Measurements from ENCODE around the gene LGALS9C. TPM values are rescaled to one million over a fixed set of nuclear protein-coding genes. Genes with fewer than 3 reads are reported as not detected.
"Not testable (repeated sequence)": the region's sequence is repeated elsewhere in the genome, so short reads cannot be mapped to it uniquely, and the experiment has no call there.

The LGALS9C gene
- total and polyA plus RNA-seq, 2 donors (not counting 1 experiment from before 2014, with no cell fraction given): 0.08 TPM; not detected in 1

DNA sequence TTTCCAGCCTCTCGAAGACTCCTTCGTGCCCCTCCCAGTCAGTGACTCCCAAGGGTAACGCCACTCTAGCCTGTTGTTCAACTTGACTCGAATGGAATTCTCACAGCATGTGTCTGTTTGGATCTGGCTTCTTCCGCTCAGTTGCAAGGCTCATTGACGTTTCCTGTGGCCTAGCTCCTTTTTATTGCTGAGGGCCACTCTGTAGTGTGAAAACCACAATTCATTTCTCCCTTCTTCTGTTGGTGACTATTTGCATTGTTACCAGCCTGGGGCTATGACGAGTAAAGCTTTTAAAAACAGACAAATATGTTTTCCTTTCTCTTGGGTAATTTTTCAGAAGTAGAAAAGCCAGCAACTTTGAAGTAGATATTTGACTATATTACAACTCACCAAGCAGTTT is 1.8 kb upstream of the LGALS9C start:
- H3K27ac ChIP-seq (ENCODE audit: insufficient read depth, low read length); H3K36me3 ChIP-seq (ENCODE audit: control insufficient read depth, insufficient read depth, low read length); H3K9me3 ChIP-seq (ENCODE audit: control insufficient read depth, insufficient read depth, low read depth, low read length); H2AFZ ChIP-seq (ENCODE audit: low read length); H3K9ac ChIP-seq (ENCODE audit: insufficient read depth, low read length); H3K4me2 ChIP-seq (ENCODE audit: extremely low read depth, insufficient read depth, low read length); H3K27me3 ChIP-seq (ENCODE audit: control insufficient read depth, insufficient read depth, low read length); H4K20me1 ChIP-seq (ENCODE audit: control insufficient read depth, extremely low read depth, insufficient read depth, low read length); H3K4me3 ChIP-seq (replicated peaks in 1 of 4; ENCODE audit: control extremely low read depth in 1 of 4, insufficient read depth in 1 of 4, low read depth in 3 of 4, low read length in 4 of 4); DNase-seq (ENCODE audit: low read depth in 2 of 2); H3K4me1 ChIP-seq (ENCODE audit: control insufficient read depth, extremely low read depth, insufficient read depth, low read length); H3K79me2 ChIP-seq (ENCODE audit: control insufficient read depth, insufficient read depth, low read length): not testable (repeated sequence)

DNA sequence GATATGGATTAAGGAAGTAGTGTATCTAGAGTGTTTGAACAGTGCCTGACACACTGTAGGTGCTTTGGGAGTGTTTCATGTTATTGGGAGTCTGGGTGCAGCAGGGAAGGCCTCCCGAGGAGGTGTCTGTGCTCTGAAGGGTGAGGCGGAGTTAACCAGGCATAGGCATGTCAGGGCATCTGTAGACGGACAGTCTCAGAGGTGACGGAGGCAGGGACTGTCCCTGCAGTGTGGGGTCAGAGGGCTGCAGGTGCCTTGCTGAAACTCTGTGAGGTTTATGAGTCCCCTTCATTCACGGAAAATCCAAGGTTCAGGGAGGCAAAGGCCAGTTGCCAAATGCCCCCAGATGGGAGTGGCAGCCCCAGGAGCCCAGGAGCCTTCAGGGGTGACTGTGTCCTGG is 778 bp downstream of the LGALS9C start:
- H3K9me3 ChIP-seq (ENCODE audit: control insufficient read depth, insufficient read depth, low read depth, low read length); H2AFZ ChIP-seq (ENCODE audit: low read length); H3K9ac ChIP-seq (ENCODE audit: insufficient read depth, low read length); H3K27ac ChIP-seq (ENCODE audit: insufficient read depth, low read length); H3K79me2 ChIP-seq (ENCODE audit: control insufficient read depth, insufficient read depth, low read length); H4K20me1 ChIP-seq (ENCODE audit: control insufficient read depth, extremely low read depth, insufficient read depth, low read length); H3K4me1 ChIP-seq (ENCODE audit: control insufficient read depth, extremely low read depth, insufficient read depth, low read length); H3K4me2 ChIP-seq (ENCODE audit: extremely low read depth, insufficient read depth, low read length); H3K27me3 ChIP-seq (ENCODE audit: control insufficient read depth, insufficient read depth, low read length); H3K36me3 ChIP-seq (ENCODE audit: control insufficient read depth, insufficient read depth, low read length); DNase-seq (ENCODE audit: low read depth in 2 of 2); H3K4me3 ChIP-seq (replicated peaks in 1 of 4; ENCODE audit: control extremely low read depth in 1 of 4, insufficient read depth in 1 of 4, low read depth in 3 of 4, low read length in 4 of 4): not testable (repeated sequence)

DNA sequence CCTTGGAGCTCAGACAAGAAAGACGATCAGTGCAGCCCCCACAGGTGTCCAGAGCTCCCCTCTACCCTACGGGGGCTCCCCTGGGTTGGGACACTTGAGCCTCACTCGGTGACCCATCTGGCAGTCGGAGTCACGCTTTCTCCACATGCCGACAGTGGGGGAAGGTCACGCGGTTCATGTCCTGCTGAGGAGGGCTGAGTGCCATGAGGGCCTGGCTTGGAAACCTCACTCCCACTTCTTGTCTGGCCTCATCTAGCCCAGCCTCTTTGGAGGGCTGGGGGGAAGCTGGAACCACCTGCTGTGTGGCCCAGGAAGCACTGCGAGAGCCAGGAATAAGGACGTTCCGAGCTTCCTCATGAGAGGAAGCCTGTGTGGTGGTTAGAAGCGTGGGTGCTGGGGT is 1.8 kb downstream of the LGALS9C start:
- not testable (repeated sequence) for H4K20me1 ChIP-seq (ENCODE audit: control insufficient read depth, extremely low read depth, insufficient read depth, low read length); H3K27ac ChIP-seq (ENCODE audit: insufficient read depth, low read length)

DNA sequence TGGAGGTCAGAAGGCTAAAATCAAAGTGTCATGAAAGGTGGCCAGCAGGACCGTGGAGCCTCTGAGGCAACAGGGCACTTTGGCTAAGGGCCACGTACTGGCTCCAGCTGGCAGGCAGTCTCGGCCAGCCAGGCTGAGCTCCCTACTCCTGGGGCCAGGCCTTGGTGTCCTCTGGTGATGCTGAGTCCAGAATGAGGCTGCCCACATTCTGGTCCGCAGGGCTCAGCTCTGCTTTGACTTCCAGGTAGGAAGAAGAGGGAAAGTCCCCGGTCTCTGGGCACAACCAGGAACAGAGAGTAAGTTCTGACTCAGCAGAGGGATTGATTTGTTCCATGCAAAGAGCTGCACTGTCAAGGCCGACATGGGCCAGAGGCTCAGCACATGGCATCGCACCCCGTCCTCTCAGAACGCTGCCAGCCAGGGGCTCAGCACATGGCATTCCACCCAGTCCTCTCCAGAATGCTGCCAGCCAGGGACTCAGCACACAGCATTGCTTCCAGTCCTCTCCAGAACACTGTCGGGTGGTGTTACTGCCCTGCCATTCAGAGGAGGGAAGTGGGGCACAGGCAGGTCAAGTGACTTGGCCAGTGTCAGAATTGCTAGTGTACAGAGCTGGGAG is 2.5 kb downstream of the LGALS9C start:
- not testable (repeated sequence) for H3K79me2 ChIP-seq (ENCODE audit: control insufficient read depth, insufficient read depth, low read length); DNase-seq (ENCODE audit: low read depth in 2 of 2); H3K4me3 ChIP-seq (replicated peaks in 1 of 4; ENCODE audit: control extremely low read depth in 1 of 4, insufficient read depth in 1 of 4, low read depth in 3 of 4, low read length in 4 of 4)

More for the DNA sequence above, 1.8 kb downstream of the LGALS9C start:
- not testable (repeated sequence) for H3K79me2 ChIP-seq (ENCODE audit: control insufficient read depth, insufficient read depth, low read length); H3K4me2 ChIP-seq (ENCODE audit: extremely low read depth, insufficient read depth, low read length); H3K36me3 ChIP-seq (ENCODE audit: control insufficient read depth, insufficient read depth, low read length); H3K4me1 ChIP-seq (ENCODE audit: control insufficient read depth, extremely low read depth, insufficient read depth, low read length); H3K9ac ChIP-seq (ENCODE audit: insufficient read depth, low read length); H3K27me3 ChIP-seq (ENCODE audit: control insufficient read depth, insufficient read depth, low read length); H2AFZ ChIP-seq (ENCODE audit: low read length); H3K4me3 ChIP-seq (replicated peaks in 1 of 4; ENCODE audit: control extremely low read depth in 1 of 4, insufficient read depth in 1 of 4, low read depth in 3 of 4, low read length in 4 of 4); DNase-seq (ENCODE audit: low read depth in 2 of 2); H3K9me3 ChIP-seq (ENCODE audit: control insufficient read depth, insufficient read depth, low read depth, low read length)

DNA sequence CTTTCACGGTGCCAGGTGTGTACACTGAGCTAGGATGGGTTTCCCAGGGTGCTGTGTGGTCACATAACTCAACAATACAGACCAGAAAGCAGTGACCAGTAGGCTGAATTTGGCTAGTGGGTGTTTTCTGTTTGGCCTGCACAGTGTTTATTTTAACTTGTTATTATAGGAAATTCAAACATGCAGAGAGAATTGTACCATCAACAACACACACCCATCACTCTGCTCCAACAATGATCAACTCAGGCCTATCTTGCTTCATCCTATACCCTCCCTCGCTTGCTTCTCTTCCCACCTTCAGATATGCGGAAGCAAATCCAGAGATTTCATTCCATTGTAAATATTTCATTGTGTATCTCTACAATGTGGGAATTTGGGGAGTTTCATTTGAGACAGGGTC is 5.2 kb downstream of the LGALS9C start:
- not testable (repeated sequence) for H3K4me2 ChIP-seq (ENCODE audit: extremely low read depth, insufficient read depth, low read length); H3K27ac ChIP-seq (ENCODE audit: insufficient read depth, low read length); H3K4me3 ChIP-seq (replicated peaks in 1 of 4; ENCODE audit: control extremely low read depth in 1 of 4, insufficient read depth in 1 of 4, low read depth in 3 of 4, low read length in 4 of 4); H3K79me2 ChIP-seq (ENCODE audit: control insufficient read depth, insufficient read depth, low read length); H2AFZ ChIP-seq (ENCODE audit: low read length); DNase-seq (ENCODE audit: low read depth in 2 of 2); H3K36me3 ChIP-seq (ENCODE audit: control insufficient read depth, insufficient read depth, low read length); H3K27me3 ChIP-seq (ENCODE audit: control insufficient read depth, insufficient read depth, low read length); H4K20me1 ChIP-seq (ENCODE audit: control insufficient read depth, extremely low read depth, insufficient read depth, low read length); H3K9me3 ChIP-seq (ENCODE audit: control insufficient read depth, insufficient read depth, low read depth, low read length); H3K4me1 ChIP-seq (ENCODE audit: control insufficient read depth, extremely low read depth, insufficient read depth, low read length); H3K9ac ChIP-seq (ENCODE audit: insufficient read depth, low read length)

More for the DNA sequence above, 2.5 kb downstream of the LGALS9C start:
- not testable (repeated sequence) for H3K9ac ChIP-seq (ENCODE audit: insufficient read depth, low read length); H3K27ac ChIP-seq (ENCODE audit: insufficient read depth, low read length); H3K9me3 ChIP-seq (ENCODE audit: control insufficient read depth, insufficient read depth, low read depth, low read length); H2AFZ ChIP-seq (ENCODE audit: low read length); H3K27me3 ChIP-seq (ENCODE audit: control insufficient read depth, insufficient read depth, low read length); H3K4me1 ChIP-seq (ENCODE audit: control insufficient read depth, extremely low read depth, insufficient read depth, low read length); H4K20me1 ChIP-seq (ENCODE audit: control insufficient read depth, extremely low read depth, insufficient read depth, low read length); H3K36me3 ChIP-seq (ENCODE audit: control insufficient read depth, insufficient read depth, low read length); H3K4me2 ChIP-seq (ENCODE audit: extremely low read depth, insufficient read depth, low read length)

DNA sequence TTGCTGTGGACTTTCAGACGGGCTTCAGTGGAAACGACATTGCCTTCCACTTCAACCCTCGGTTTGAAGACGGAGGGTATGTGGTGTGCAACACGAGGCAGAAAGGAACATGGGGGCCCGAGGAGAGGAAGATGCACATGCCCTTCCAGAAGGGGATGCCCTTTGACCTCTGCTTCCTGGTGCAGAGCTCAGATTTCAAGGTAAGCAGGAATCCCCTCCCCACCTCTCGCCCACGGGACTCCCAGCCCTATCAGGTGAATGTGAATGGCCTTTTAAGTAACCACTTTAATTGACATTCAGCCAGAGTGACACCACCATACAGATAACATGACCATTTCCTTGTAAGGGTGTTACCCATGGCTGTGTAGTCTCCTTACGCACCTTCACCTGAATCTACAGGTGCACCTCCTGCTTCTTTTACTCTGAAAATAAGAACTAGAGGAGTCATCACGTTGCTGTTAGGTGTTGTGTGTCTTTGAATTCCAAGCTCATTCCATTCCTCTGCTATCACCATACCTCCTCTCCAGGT is 9.4 kb downstream of the LGALS9C start:
- not testable (repeated sequence) for H3K79me2 ChIP-seq (ENCODE audit: control insufficient read depth, insufficient read depth, low read length); H4K20me1 ChIP-seq (ENCODE audit: control insufficient read depth, extremely low read depth, insufficient read depth, low read length); H3K9me3 ChIP-seq (ENCODE audit: control insufficient read depth, insufficient read depth, low read depth, low read length); H3K27me3 ChIP-seq (ENCODE audit: control insufficient read depth, insufficient read depth, low read length); H3K4me2 ChIP-seq (ENCODE audit: extremely low read depth, insufficient read depth, low read length); H3K36me3 ChIP-seq (ENCODE audit: control insufficient read depth, insufficient read depth, low read length); H3K9ac ChIP-seq (ENCODE audit: insufficient read depth, low read length); H3K4me3 ChIP-seq (replicated peaks in 1 of 4; ENCODE audit: control extremely low read depth in 1 of 4, insufficient read depth in 1 of 4, low read depth in 3 of 4, low read length in 4 of 4); H2AFZ ChIP-seq (ENCODE audit: low read length); DNase-seq (ENCODE audit: low read depth in 2 of 2); H3K4me1 ChIP-seq (ENCODE audit: control insufficient read depth, extremely low read depth, insufficient read depth, low read length); H3K27ac ChIP-seq (ENCODE audit: insufficient read depth, low read length)

DNA sequence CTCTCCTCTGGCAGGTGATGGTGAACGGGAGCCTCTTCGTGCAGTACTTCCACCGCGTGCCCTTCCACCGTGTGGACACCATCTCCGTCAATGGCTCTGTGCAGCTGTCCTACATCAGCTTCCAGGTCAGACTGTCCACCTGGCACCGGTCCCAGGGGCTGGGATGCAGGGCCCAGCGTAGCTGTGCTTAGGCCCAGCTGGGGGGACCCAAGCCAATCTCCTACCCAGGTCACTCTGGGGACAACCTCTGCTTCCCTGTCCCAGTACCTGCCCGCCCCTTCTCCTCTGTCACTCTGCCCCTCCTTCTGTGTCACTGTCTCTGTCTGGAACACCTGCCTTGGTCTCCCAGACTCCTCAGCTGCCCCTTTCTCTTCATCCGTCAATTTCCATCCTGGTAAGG is 11.0 kb downstream of the LGALS9C start:
- not testable (repeated sequence) for H3K4me2 ChIP-seq (ENCODE audit: extremely low read depth, insufficient read depth, low read length); H3K4me3 ChIP-seq (replicated peaks in 1 of 4; ENCODE audit: control extremely low read depth in 1 of 4, insufficient read depth in 1 of 4, low read depth in 3 of 4, low read length in 4 of 4); H3K79me2 ChIP-seq (ENCODE audit: control insufficient read depth, insufficient read depth, low read length); H4K20me1 ChIP-seq (ENCODE audit: control insufficient read depth, extremely low read depth, insufficient read depth, low read length); DNase-seq (ENCODE audit: low read depth in 2 of 2); H3K27me3 ChIP-seq (ENCODE audit: control insufficient read depth, insufficient read depth, low read length); H3K36me3 ChIP-seq (ENCODE audit: control insufficient read depth, insufficient read depth, low read length); H3K4me1 ChIP-seq (ENCODE audit: control insufficient read depth, extremely low read depth, insufficient read depth, low read length); H3K9ac ChIP-seq (ENCODE audit: insufficient read depth, low read length); H2AFZ ChIP-seq (ENCODE audit: low read length); H3K27ac ChIP-seq (ENCODE audit: insufficient read depth, low read length); H3K9me3 ChIP-seq (ENCODE audit: control insufficient read depth, insufficient read depth, low read depth, low read length)
